IPS-20b (cell line): ENCODE results near the gene CENPT.

Experiments
- H3K27ac ChIP-seq: one replicate; pipeline ENCODE4 v1.5.1; 2013; ENCODE audit warnings: low read length
- H3K27me3 ChIP-seq: 2 replicates; pipeline ENCODE4 v1.6.1; 2013; ENCODE audit warnings: mild to moderate bottlenecking, low read length, inconsistent platforms; ENCODE audit not compliant: insufficient read depth
- H3K36me3 ChIP-seq: 2 replicates; pipeline ENCODE4 v1.6.1; 2013; ENCODE audit warnings: low read depth, mild to moderate bottlenecking, inconsistent platforms, low read length, moderate library complexity; ENCODE audit not compliant: insufficient read depth
- H3K4me1 ChIP-seq: 2 replicates; pipeline ENCODE4 v1.6.1; 2013; ENCODE audit warnings: mild to moderate bottlenecking, control low read depth, inconsistent platforms, low read length, moderate library complexity; ENCODE audit not compliant: insufficient read depth
- H3K4me3 ChIP-seq: 2 replicates; pipeline ENCODE4 v1.5.1; 2013; ENCODE audit warnings: mild to moderate bottlenecking, low read length, inconsistent platforms
- H3K9ac ChIP-seq: 2 replicates; pipeline ENCODE4 v1.6.1; 2013; ENCODE audit warnings: low read depth, mild to moderate bottlenecking, inconsistent platforms, low read length, moderate library complexity
- H3K9me3 ChIP-seq: 2 replicates; pipeline ENCODE4 v1.6.1; 2013; ENCODE audit warnings: mild to moderate bottlenecking, low read depth, low read length, inconsistent platforms; ENCODE audit not compliant: insufficient read depth

CENPT gene

DNA sequence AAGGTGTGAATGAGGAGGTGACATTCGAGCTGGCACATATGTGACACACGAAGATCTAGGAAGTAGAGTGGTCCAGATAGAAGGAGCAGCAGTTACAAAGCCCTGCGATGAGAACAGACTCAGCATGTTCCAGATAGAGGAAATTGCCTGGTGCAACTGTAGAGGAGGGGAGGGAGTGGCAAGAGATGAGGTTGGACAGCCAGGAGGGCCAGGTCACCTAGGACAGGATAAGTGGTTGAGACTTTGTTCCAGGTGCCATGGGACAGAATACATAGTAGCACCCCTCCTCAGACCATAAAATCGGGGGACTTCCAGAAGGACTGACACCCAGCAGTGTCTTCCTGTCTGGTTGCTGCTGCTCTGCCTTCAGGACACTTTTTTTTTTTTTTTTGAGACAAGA is 11.0 kb upstream of the CENPT start:
- Histone ChIP-seq H3K36me3 (peaks cover 18% of the 10 kb centered on the region), H3K27me3 (no peaks in the 10 kb centered on the region), H3K27ac (no peak overlapping the region), H3K9ac (no peak overlapping the region; the same call in 1 of the 2 replicates), H3K4me3 (no peak overlapping the region), H3K9me3 (no peaks in the 10 kb centered on the region), H3K4me1 (peaks cover 17% of the 10 kb centered on the region)

DNA sequence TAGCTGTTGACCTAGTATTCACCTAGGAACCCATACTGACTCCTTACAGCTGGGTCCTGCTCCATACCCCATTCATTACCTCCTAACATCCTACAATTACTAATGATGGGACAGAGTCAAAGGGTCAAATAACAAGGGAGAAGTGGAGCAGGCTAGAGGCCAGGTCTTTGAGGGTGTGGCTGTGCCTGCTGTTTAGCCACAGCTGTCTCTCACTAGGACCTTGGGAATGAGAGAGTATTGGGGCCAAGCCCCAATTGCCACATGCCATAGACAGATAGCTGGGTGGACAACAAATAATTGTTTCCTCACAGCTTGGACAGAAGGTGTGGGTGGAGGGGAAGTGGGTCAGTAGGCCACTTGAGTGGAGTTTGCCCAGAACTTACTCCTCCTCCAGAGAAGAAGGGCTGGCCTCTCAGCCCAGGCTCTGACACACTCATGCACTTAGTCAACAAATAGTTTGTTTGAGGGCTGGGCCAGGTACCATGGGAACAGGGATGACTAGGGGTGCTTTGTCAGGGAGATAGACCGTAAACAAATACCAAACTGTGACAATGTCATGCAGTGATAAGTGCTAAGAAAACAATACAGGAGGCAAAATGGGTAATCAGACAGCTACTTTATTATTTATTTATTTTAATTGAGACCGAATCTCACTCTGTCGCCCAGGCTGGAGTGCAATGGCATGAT is 10.2 kb upstream of the CENPT start:
- Histone ChIP-seq H3K27ac (no peak overlapping the region), H3K4me3 (peak overlapping the region; percentile 21; the same call in 1 of the 2 replicates), H3K4me1 (peaks cover 17% of the 10 kb centered on the region), H3K27me3 (no peaks in the 10 kb centered on the region), H3K9ac (peak overlapping the region; percentile 47; the same call in 1 of the 2 replicates), H3K36me3 (peaks cover 18% of the 10 kb centered on the region), H3K9me3 (no peaks in the 10 kb centered on the region)

DNA sequence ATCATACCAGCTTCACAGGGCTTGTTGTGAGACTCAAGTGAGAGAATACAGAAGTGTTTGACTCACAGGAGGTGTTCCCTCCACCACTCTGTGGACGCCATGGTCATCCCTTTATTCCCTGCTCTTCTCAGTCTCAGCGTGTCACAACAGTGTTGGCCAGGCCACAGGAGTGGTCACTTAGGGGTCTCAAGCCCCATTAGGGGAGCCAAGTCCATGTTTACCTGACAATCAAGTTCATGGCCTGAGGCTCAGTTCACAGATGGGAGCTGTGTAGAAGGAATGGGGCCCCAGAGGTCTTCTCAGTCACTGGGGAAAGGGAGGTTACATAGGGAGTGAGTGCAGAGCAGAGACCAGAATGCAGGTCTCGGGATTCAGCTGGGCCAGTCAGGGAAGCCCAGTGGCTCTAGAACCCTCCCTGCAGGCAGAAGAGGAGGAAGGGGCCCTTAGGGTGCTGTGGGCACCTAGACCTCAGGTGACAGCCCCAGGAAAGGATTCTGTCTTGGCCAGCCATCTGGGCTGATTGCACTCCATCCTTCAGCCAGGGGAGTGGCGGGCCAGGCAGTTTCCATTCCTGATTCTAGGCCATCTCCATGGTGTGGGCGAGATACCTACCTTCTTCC is 9.5 kb upstream of the CENPT start:
- Histone ChIP-seq H3K27me3 (no peaks in the 10 kb centered on the region), H3K4me1 (peaks cover 17% of the 10 kb centered on the region), H3K27ac (no peak overlapping the region), H3K36me3 (peaks cover 18% of the 10 kb centered on the region), H3K9me3 (no peaks in the 10 kb centered on the region), H3K4me3 (peak overlapping the region; percentile 21; the same call in 1 of the 2 replicates), H3K9ac (no peak overlapping the region)

DNA sequence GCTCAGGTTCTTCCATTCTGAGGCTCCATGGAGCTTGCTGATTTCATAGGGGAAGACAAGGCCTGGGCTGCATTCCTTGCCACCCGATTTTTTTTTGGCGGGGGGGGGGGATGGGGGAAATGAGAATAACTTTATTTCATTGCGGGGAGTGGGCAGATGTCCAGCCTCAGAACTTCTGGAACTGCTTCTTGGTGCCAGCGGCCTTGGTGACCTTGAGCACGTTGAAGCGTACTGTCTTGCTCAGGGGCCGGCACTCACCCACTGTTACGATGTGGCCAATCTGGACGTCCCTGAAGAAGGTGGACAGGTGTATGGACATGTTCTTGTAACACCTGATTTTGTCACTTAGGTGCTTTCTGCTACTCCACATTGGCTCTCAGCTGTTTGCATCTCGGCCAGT is 8.3 kb upstream of the CENPT start:
- no peaks in the 10 kb centered on the region for H3K9me3 ChIP-seq
- peaks cover 11% of the 10 kb centered on the region for H3K36me3 ChIP-seq
- no peak overlapping the region for H3K9ac ChIP-seq
- peaks cover 17% of the 10 kb centered on the region for H3K4me1 ChIP-seq
- no peak overlapping the region for H3K4me3 ChIP-seq
- no peaks in the 10 kb centered on the region for H3K27me3 ChIP-seq
- no peak overlapping the region for H3K27ac ChIP-seq

DNA sequence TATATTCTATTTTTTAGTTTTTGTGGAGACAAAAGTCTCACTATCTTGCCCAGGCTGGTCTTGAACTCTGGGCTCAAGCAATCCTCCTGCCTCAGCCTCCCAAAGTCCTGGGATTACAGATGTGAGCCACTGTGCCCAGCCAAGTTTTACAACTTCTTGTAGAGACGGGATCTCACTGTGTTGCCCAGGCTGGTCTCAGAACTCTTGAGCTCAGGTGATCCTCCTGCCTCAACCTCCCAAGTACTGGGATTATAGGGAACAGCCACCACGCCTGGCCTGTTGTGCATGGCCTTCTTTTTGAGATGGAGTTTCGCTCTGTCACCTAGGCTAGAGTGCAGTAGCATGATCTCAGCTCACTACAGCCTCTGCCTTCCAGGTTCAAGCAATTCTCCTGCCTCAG is 6.2 kb upstream of the CENPT start:
- no peaks in the 10 kb centered on the region for H3K9me3 ChIP-seq
- H3K36me3 ChIP-seq, result peaks cover 14% of the 10 kb centered on the region
- H3K4me3 ChIP-seq, result no peak overlapping the region
- peaks cover 19% of the 10 kb centered on the region for H3K4me1 ChIP-seq
- H3K27ac ChIP-seq, result no peak overlapping the region
- no peaks in the 10 kb centered on the region for H3K27me3 ChIP-seq
- no peak overlapping the region for H3K9ac ChIP-seq

DNA sequence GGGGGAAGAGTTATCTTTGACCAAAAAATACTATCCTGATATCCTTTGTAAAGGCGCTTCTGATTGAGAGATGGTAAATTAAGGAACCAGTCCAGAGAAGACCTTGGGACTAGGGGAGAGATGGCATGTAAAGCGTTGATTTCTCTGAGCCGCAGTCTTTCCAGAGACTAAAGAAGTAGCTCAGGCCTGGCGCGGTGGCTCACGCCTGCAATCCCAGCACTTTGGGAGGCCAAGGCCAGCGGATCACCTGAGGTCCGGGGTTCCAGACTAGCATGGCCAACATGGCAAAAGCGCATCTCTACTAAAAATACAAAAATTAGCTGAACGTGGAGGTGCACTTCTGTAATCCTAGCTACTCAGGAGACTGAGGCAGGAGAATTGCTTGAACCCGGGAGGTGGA is 625 bp upstream of the CENPT start:
- Histone ChIP-seq H3K9me3 (no peaks in the 10 kb centered on the region), H3K4me3 (peak overlapping the region; percentile 97), H3K36me3 (peaks cover 10% of the 10 kb centered on the region), H3K9ac (peak overlapping the region; percentile 95; the same call in 1 of the 2 replicates), H3K4me1 (peaks cover 34% of the 10 kb centered on the region), H3K27ac (no peak overlapping the region), H3K27me3 (no peaks in the 10 kb centered on the region)

DNA sequence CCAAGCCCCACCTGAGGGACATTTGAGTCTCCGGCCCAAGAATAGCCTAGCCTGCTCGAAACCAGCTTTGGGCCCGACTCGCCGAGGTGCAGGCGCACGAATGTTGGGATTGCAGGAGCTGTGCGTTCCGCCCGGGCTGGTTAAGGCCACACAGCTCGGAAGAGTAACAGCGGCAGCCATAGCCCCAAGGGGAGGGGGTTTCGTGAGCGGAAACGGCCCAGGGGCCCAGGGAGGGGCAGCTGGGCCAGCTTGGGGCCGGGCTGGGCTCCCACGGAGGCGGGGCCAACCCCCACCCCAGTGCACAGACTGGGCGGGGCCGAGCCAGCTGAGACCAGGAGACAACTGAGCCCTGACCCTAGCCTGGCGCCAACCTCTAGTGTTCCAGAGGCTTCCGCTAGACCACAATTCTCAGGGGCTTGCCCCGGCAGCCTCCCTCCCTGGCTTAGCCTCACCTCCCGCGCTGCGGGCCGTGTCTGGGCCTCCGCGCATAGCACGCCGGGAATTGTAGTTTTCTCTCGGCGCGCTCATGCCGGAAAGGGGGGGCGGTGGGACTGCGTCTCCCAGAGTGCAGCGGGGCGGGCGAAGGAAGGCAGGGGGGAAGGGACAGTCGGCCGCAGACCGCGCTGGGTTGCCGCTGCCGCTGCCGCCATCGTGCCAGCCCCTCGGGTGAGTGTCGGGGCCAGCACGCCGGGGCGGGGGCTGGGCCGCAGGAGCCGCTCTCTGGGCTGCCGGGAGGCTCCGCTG is 1.0 kb downstream of the CENPT start, which contains the start of gene NUTF2:
NUTF2 (plus strand) TSS at position 614 of the 744 bp plus-strand sequence. CDS start 18,198 bp downstream, outside the sequence.
- Histone ChIP-seq H3K9ac (peak within 1 kb of the TSS; percentile 95), H3K4me1 (peaks cover 36% of the 10 kb centered on the region), H3K27me3 (no peaks in the 10 kb centered on the region), H3K36me3 (peaks cover 10% of the 10 kb centered on the region), H3K27ac (peak within 1 kb of the TSS; percentile 96), H3K9me3 (no peaks in the 10 kb centered on the region), H3K4me3 (peak within 1 kb of the TSS; percentile 97)

DNA sequence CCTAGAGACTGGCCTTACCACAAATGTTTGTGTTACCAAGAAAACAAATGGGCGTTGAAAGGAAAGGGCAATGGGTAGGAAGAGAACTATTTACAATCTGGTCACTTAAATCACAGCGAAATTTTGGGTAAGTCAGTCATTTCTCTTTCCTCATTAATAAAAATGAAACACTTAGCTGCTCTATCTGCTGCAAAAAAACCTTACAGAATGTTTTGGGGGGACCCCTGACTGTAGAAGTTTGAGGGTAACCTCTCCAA is 1.5 kb downstream of the CENPT start:
- Histone ChIP-seq H3K36me3 (peaks cover 10% of the 10 kb centered on the region), H3K9ac (peak overlapping the region; percentile 95)

DNA sequence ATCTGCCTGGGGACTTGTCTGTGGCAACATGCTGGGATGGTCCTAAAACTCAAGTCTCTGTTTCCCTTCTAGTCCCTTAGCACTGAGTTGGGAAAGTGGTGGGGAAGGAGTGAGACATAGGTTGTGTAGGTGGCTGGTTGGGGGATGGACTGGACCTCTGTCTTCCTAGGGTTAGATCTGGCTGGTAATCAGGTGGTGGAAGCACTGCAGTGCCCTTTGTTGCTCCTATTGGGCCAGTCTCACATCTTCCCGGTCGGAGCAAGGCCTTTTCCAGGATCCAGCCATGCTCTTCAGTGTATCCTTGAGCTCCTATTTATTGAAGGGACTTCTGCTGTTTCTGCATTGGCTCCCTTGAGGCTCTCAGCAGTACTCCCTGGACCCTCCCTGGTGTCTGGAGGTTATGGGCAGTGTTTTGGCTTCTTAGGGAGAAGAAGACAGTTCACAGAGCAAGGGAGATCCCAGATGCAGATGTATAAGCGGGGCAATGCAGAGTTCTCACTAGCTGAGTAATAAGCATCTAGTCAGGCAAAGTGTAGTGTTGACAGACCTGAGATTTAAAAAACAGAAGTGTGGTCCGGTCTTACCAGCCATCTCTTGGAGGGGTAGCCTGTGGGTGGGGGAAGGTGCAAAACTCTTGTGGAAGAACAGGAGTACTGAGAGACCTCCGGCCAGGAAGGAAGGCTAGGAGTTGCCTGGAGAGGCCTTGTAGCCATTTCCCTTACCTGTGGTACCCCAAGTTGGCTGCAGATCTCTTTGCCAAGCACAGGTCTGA is 2.0 kb downstream of the CENPT start:
- Histone ChIP-seq H3K9ac (peak overlapping the region; percentile 95), H3K36me3 (peaks cover 8% of the 10 kb centered on the region), H3K4me3 (peak overlapping the region; percentile 97), H3K4me1 (peaks cover 40% of the 10 kb centered on the region), H3K27ac (peak overlapping the region; percentile 96), H3K27me3 (no peaks in the 10 kb centered on the region), H3K9me3 (no peaks in the 10 kb centered on the region)

More for the DNA sequence above, 1.5 kb downstream of the CENPT start:
- Histone ChIP-seq H3K27ac (peak overlapping the region; percentile 96), H3K27me3 (no peaks in the 10 kb centered on the region), H3K9me3 (no peaks in the 10 kb centered on the region), H3K4me3 (peak overlapping the region; percentile 97), H3K4me1 (peaks cover 40% of the 10 kb centered on the region)

DNA sequence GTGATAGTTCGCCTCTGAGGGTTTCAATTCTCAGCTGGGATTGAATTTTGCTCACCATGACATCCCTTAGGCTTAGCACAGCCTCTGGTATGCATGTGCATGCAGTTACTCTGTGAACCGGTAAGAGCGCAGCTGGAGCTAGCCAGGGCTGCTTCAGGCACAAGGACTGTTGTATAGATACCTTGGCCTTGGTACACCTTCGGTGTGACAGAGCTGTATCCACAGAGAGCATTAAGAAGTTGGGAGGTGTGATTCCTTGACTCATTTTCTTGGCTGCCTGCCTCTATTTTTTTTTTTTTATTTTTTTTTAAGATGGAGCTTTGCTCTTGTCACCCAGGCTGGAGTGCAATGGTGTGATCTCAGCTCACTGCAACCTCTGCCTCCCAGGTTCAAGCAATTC is 3.0 kb downstream of the CENPT start:
- Histone ChIP-seq H3K9me3 (no peaks in the 10 kb centered on the region), H3K4me3 (peak overlapping the region; percentile 90), H3K9ac (no peak overlapping the region), H3K4me1 (peaks cover 40% of the 10 kb centered on the region), H3K27me3 (no peaks in the 10 kb centered on the region), H3K27ac (no peak overlapping the region), H3K36me3 (peaks cover 6% of the 10 kb centered on the region)

DNA sequence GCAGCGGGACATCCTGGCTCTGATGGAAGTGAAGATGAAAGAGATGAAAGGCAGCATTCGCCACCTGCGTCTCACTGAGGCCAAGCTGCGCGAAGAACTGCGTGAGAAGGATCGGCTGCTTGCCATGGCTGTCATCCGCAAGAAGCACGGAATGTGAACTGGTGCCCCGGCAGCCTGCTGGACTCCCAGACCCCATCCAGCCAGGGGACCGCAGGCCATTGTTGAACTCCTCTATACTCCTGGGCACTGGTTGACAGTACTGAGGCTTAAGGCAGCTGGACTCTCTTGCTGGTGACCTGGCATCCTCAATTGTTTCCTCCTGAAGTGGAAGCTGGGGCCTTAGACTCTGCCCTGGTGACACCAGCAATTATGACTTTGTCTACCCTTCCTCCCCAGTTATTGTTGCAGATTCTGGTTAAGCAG is 4.1 kb downstream of the CENPT start:
- H3K9me3 ChIP-seq, result no peaks in the 10 kb centered on the region
- no peaks in the 10 kb centered on the region for H3K27me3 ChIP-seq
- no peak overlapping the region for H3K27ac ChIP-seq
- no peaks in the 10 kb centered on the region for H3K36me3 ChIP-seq
- H3K4me3 ChIP-seq, result peak overlapping the region; percentile 90
- H3K9ac ChIP-seq, result peak overlapping the region; percentile 87; the same call in 1 of the 2 replicates
- peaks cover 38% of the 10 kb centered on the region for H3K4me1 ChIP-seq
